ENCODE measurements around the gene IRF7. TPM values are rescaled to one million over a fixed set of nuclear protein-coding genes. Genes with fewer than 3 reads are reported as not detected.

IRF7 gene
- total RNA-seq, 1 donor from 2014 or later, result 18.9 TPM

DNA sequence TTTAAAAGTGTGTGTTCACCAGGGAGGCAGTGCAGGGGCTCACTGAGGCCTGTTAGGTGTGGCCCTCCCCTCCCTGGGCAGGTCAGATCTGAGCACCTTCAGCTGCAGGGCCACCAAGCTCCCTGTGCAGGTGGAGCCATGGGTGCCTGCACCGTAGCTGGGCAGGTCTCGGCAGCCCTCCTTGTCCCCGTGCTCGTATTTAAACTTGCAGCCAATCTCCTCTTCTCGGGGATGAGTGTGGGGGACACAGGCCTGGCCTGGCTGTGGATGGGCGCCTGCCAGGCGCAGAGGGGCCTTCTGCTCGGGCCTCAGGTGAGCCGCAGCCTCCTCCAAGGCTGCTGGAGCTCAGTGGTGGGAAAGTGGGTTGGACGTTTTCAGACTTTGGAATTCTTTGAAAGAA lies 20.4 kb downstream of the IRF7 start:
- Histone ChIP-seq H3K27ac (no peak overlapping the region), H3K4me1 (no peaks in the 10 kb centered on the region), H3K27me3 (no peaks in the 10 kb centered on the region), H3K36me3 (peaks cover 0 to 92% of the 10 kb centered on the region in 2 donors), H3K4me3 (no peak overlapping the region), H3K9me3 (no peaks in the 10 kb centered on the region)
- intact Hi-C loops (cut with DNase I), result no loop called here
- no peak for DNase-seq (ENCODE audit: extremely low spot score in 2 of 2)
- TF ChIP-seq POLR2A (IDR thresholded peaks at IDR 0.05), result no peak
- TF ChIP-seq, protein P1, sequence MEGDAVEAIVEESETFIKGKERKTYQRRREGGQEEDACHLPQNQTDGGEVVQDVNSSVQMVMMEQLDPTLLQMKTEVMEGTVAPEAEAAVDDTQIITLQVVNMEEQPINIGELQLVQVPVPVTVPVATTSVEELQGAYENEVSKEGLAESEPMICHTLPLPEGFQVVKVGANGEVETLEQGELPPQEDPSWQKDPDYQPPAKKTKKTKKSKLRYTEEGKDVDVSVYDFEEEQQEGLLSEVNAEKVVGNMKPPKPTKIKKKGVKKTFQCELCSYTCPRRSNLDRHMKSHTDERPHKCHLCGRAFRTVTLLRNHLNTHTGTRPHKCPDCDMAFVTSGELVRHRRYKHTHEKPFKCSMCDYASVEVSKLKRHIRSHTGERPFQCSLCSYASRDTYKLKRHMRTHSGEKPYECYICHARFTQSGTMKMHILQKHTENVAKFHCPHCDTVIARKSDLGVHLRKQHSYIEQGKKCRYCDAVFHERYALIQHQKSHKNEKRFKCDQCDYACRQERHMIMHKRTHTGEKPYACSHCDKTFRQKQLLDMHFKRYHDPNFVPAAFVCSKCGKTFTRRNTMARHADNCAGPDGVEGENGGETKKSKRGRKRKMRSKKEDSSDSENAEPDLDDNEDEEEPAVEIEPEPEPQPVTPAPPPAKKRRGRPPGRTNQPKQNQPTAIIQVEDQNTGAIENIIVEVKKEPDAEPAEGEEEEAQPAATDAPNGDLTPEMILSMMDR (IDR thresholded peaks at IDR 0.05), result no peak
- TF ChIP-seq POLR2AphosphoS5 (IDR thresholded peaks at IDR 0.05; ENCODE audit: insufficient read depth in 1 of 2, low read depth in 1 of 2), result no peak

DNA sequence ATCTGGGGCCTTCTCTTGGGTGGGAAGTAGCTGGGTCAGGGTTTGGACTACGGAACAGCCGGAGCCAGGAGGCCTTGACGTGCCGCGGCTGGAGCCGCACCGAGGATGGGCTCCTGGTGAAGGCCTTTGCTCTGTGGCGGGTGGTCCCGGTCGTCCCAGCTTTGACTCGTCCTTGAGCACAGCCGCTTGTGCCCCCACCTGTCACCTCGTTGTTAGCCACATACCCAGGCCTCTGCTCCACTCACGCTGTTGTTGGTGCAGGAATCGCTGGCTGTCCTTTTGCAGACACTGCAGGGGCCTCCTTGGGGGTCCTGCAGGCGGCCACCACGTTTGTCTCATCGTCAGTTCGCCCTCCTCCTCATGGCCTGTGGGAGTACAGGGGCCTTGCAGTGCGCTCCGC lies 22.4 kb downstream of the IRF7 start:
- no peak overlapping the region for H3K4me3 ChIP-seq
- TF ChIP-seq POLR2A (IDR thresholded peaks at IDR 0.05) (no peak), POLR2AphosphoS5 (IDR thresholded peaks at IDR 0.05; ENCODE audit: insufficient read depth in 1 of 2, low read depth in 1 of 2) (no peak)
- TF ChIP-seq, protein P1 (IDR thresholded peaks at IDR 0.05), result no peak
- H3K36me3 ChIP-seq, result peaks cover 0 to 91% of the 10 kb centered on the region in 2 donors
- no peaks in the 10 kb centered on the region for H3K9me3 ChIP-seq
- no peak for DNase-seq (ENCODE audit: extremely low spot score in 2 of 2)
- H3K27ac ChIP-seq, result no peak overlapping the region
- no peaks in the 10 kb centered on the region for H3K4me1 ChIP-seq
- no peaks in the 10 kb centered on the region for H3K27me3 ChIP-seq
- intact Hi-C loops (cut with DNase I), result no loop called here

DNA sequence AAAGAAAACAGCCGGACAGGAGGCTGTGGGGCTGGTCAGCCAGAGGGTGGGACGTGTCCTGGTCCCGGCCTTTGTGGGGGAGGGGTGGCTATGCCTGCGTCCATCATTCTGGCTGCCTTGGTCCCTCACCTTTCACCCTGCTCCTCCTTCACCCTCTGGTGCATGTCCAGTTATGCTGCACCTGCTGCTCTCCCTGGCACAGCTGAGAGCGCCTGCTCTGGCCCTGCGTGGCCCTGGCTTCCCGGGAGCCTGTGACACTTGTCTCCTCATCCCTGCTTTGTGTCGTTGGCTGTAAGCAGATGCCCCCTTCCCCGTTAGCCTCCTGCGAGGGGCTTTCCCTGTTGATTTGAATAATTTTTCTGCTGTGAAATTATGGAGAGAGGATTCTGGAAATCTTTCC lies 22.8 kb downstream of the IRF7 start:
- TF ChIP-seq POLR2A (IDR thresholded peaks at IDR 0.05) (no peak), POLR2AphosphoS5 (IDR thresholded peaks at IDR 0.05; ENCODE audit: insufficient read depth in 1 of 2, low read depth in 1 of 2) (no peak)
- TF ChIP-seq, protein P1 (IDR thresholded peaks at IDR 0.05), result no peak
- H3K36me3 ChIP-seq, result peaks cover 0 to 91% of the 10 kb centered on the region in 2 donors

DNA sequence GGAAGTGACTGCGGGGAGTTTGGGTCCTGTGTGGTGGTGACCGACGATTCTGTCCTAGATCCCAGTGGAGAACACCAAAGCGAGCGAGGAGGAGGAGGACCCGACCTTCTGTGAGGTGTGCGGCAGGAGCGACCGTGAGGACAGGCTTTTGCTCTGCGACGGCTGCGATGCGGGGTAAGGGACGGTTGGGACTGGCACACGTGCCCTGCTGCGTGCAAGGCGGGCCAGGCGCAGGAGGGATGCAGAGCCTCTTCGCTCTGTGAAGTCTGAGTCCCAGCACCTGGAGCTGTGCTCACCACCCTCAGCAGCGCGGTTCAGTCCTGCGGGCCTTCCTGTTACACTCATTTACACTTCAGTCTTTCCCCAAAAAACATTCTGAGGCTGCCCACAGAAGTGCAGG lies 23.2 kb downstream of the IRF7 start:
- TF ChIP-seq POLR2A (IDR thresholded peaks at IDR 0.05) (no peak), POLR2AphosphoS5 (IDR thresholded peaks at IDR 0.05; ENCODE audit: insufficient read depth in 1 of 2, low read depth in 1 of 2) (no peak)
- TF ChIP-seq, protein P1 (IDR thresholded peaks at IDR 0.05), result no peak
- Histone ChIP-seq H3K27me3 (no peaks in the 10 kb centered on the region), H3K27ac (no peak overlapping the region), H3K4me3 (no peak overlapping the region), H3K36me3 (peaks cover 0 to 91% of the 10 kb centered on the region in 2 donors), H3K4me1 (no peaks in the 10 kb centered on the region), H3K9me3 (no peaks in the 10 kb centered on the region)
- no peak for DNase-seq (ENCODE audit: extremely low spot score in 2 of 2)
- intact Hi-C loops (cut with DNase I), result no loop called here

More for the DNA sequence above, 22.8 kb downstream of the IRF7 start:
- Histone ChIP-seq H3K4me1 (no peaks in the 10 kb centered on the region), H3K27ac (no peak overlapping the region), H3K9me3 (no peaks in the 10 kb centered on the region), H3K27me3 (no peaks in the 10 kb centered on the region), H3K4me3 (no peak overlapping the region)
- no peak for DNase-seq (ENCODE audit: extremely low spot score in 2 of 2)
- intact Hi-C loops (cut with DNase I), result no loop called here

DNA sequence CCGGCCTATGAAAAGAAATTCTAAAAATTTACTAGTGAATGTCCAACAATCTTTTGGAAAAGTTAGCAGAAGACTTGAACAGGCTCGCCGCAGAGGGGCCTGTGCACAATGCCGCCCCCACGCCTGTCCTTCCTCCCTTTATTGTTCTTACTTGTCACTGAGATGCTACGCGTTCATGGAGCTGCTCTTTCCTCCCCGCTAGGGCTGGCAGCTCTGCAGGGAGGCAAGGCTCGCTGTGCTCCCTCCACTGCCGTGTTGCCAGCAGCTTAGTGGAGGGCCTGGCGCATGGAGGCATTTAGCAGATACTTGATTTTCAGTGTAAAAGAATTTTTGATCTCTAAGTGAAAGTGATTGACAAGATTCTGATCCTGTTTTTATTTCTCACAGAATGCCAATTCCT lies 24.8 kb downstream of the IRF7 start:
- TF ChIP-seq POLR2A (IDR thresholded peaks at IDR 0.05) (no peak), POLR2AphosphoS5 (IDR thresholded peaks at IDR 0.05; ENCODE audit: insufficient read depth in 1 of 2, low read depth in 1 of 2) (no peak)
- TF ChIP-seq, protein P1 (IDR thresholded peaks at IDR 0.05), result no peak
- Histone ChIP-seq H3K4me1 (no peaks in the 10 kb centered on the region), H3K4me3 (no peak overlapping the region), H3K27me3 (no peaks in the 10 kb centered on the region), H3K9me3 (no peaks in the 10 kb centered on the region), H3K27ac (no peak overlapping the region), H3K36me3 (peaks cover 0 to 91% of the 10 kb centered on the region in 2 donors)
- intact Hi-C loops (cut with DNase I), result no loop called here
- DNase-seq (ENCODE audit: extremely low spot score in 2 of 2), result no peak

All from vagina (tissue), 2 donors.